GM20431 (cell line): Measurements from ENCODE around the gene CBY2.
"Not testable (repeated sequence)": the region's sequence is repeated elsewhere in the genome, so short reads cannot be mapped to it uniquely, and the experiment has no call there.

Source experiments
- in situ Hi-C: fragments of 300-500 bp; cut with MseI, MboI; formaldehyde crosslinking; loops from one replicate; pipeline ENCODE4 v1.15.0; 2020; ENCODE audit warnings: low sequenced_read_pairs; ENCODE audit not compliant: unreplicated experiment

The CBY2 gene

DNA sequence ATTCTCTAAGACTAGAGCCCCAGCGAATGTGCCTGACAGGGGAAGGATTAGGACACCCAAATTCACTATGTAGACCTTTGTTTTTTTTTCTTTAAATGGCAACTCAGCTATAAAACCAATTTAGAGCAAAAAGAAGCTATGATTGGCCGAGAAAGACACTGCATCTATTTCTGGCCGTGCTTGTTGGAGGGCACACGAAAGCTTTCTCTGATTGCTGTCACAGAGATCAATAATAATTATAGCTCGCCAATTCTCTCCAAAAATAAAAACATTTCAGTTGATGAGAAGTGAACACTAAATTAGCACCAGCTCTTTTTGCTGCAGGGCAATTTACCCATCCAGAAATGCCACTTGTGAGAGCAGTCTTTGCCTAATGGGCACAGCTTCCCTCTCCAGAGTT, 31.2 kb downstream of the CBY2 start:
- in situ Hi-C loops: no loop called here

- in situ Hi-C loops: no loop called here
Observed at GRCh38 chr13:45737571-45738017, 35.5 kb downstream of the CBY2 start.

GRCh38 chr13:45742985-45743384, 40.9 kb downstream of the CBY2 start:
- in situ Hi-C loops: no loop called here

- in situ Hi-C loops: no loop called here
Observed at GRCh38 chr13:45744979-45745378, 42.9 kb downstream of the CBY2 start.

DNA sequence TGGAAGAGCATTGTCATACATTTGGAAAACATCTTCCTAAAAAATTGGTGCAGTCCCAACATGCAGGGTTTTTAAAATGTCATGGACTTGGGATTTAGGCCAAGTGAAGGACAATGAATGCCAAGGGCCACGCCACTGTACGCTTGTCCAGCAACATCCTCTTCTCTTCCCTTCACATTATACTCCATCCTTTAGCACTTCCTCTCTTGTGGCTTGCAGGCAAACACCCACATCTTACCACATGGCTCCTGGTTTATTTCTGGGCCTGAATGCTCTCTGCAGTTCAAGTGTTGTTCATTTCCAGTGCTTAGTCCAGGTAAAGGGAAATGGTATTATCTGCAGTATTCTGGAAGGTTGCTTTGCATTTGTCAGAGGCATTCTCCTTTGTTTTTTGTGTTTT, 45.0 kb downstream of the CBY2 start:
- in situ Hi-C loops: no loop called here

DNA sequence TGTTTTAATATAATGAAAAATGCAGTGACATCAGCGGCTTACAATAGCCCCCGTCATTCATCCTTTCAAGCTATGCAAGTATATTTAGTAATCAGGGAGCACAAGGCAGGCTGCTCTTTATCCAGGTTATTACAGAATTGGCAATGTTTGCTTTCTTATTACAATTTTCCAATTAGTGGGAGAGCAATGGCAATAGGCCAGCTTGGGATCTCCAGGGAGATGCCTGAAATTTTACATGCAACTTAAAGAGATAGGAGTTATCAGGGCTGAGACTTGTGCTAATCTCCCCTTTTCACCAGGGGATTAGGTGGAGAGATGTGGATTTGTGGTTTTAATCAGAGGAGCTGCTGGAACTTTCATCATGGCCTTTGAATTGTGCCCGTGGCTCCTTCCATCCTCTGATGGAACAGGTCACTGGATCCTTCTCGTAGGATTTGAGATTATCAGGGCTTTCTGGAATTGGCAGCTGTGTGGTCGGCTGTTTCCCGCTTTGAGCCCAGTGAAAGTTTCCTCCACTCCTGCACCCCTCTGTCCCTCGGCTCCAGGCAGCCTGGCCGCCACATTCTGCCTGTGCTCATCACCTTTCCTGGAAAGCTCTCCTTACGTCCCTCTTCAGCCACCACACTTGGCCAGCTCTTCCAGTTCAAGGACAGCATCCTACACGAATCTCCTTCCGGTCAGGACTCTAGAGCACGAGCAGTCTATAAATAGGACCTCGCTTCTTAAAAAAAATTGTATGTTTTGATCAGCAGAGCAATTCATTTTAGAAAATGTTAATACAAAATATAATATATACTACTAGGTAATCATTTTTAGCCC, 47.0 kb downstream of the CBY2 start:
- in situ Hi-C loops: no loop called here

GRCh38 chr13:45750566-45750965, 48.4 kb downstream of the CBY2 start:
- in situ Hi-C loops: no loop called here

DNA sequence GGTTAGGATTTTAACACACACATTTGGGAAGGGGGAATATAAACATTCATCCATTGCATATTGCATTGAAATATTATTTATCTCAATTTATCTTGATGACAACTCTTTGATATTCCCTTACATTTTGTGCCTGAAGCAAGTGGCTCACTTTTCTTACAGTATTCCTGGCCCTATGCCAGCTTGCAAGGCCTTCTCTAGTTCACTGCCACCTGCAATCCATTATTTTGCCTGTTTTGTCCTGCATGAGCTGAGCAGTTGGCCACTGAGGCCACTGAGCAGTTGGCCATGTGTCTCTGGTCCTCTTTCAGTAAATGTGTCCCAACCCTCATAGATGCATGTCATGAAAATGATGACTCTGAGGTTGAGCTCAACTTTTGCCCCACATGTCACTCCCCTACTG, 49.8 kb downstream of the CBY2 start:
- in situ Hi-C loops: no loop called here

- in situ Hi-C loops: no loop called here
Observed at GRCh38 chr13:45752510-45752909, 50.4 kb downstream of the CBY2 start.

- in situ Hi-C loops: not testable (repeated sequence)
Observed at GRCh38 chr13:45756498-45756897, 54.4 kb downstream of the CBY2 start.

DNA sequence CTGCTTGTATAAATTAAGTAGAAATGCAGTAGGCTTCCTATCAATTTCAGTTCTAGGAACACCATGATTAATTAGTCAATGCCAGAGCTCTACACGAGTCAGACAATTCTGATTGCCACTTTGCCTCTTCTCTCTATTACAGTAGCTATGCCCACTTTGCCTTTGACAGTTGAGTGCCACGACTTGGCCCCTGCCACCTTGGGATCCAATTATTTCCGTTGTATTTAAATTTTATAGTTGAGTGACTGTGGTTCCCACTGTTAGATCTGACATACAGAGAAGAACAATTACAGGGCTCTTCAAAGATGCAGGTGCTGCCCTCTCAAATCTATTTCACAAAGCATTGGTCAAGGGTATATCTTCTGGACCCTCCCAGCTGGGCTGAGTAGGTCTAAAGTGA, 55.5 kb downstream of the CBY2 start:
- in situ Hi-C loops: not testable (repeated sequence)

GRCh38 chr13:45763419-45763818, 61.3 kb downstream of the CBY2 start:
- in situ Hi-C loops: no loop called here
